GM19397 (cell line): ENCODE data around the gene SYNDIG1.

Experiments
- ATAC-seq: cut with Tn5 transposase; IDR thresholded peaks from one replicate; pipeline ENCODE4 v1.9.1; 2021; ENCODE audit warnings: mild to moderate bottlenecking, moderate library complexity; ENCODE audit not compliant: unreplicated experiment

The SYNDIG1 gene

DNA sequence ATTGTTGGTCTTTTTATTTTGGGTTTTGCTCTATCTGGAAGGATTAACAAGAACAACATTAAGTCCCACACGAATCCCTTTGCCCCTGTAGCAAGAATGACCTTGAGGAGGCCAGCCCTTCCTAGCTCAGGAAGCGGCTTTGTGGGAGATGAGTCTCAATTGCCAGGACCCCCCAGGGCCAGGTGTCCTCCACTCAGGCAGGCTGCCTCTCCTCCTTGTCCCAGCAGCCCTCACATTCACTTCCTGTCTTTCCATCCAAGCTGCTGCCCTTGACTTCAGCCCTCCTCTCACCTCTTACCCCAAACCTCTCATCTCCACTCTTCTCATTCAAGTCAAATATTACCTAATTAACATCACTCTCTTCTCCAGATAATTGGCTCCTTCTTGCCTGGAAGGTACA, 22.6 kb upstream of the SYNDIG1 start:
- ATAC-seq, result no peak

DNA sequence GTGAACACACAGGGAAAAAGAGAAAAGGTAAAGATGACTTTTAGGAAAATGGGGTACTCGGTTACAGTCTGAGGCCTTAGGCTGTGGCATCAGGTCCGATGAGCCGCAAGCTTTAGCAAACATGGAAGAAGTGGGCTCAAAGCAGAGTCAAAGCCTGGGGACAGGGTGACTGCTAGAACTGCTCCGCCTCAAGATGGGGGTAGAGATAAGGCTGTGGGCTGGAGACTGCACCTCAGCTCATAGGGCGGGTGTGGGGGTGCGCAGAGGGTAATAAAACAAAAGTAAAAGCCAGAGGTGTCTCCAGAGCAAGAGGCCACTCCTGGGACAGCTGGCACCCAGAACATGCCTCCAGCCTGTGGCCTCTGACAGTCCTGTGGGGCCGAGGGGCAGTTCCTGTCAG, 21.3 kb upstream of the SYNDIG1 start:
- ATAC-seq, result no peak

DNA sequence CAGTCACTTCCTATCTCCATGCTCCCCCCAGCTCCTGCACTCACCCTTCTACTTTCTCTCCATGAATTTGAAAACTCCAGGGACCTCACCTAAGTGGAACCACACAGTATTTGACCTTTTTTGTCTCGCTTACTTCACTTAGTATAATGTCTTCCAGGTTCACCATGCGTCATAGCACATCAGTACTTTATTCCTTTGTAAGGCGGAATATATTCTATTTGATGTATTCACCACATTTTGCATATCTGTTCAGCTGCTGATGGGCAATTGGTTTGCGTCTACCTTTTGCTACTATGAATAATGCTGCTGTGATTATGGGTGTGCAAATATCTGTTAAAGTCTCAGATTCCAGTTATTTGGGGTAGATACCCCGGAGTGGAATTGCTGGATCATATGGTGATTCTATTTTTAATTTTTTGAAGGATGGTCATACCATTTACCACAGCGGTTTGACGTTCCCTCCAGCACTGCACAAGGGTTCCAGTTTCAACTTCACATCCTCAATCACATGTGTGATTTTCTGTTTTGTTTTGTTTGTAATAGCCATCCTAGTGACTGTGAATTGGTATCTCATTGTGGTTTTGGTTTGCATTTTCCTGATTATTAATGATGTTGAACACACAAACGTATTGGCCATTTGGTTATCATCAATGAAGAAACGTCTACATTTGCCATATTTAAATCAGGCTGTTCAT, 20.3 kb upstream of the SYNDIG1 start:
- no peak for ATAC-seq

DNA sequence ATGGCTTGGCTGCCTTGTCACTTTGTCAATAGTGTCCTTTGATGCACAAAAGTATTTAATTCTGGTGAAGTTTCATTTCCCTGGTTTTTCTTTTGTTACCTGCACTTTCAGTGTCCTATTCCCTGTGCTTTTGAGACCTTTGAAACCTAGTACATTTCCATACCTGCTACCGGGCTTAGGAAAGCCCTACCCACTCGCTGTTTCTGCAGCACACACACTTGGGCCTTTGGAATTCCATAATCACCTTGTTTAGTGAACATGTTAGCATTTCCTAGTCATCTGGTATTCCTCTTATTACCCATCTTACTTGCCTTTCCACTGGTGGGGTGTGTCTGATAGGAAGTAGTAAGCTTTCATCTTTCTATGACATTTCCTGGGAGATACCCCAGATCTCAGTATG, 19.3 kb upstream of the SYNDIG1 start:
- ATAC-seq, result no peak

DNA sequence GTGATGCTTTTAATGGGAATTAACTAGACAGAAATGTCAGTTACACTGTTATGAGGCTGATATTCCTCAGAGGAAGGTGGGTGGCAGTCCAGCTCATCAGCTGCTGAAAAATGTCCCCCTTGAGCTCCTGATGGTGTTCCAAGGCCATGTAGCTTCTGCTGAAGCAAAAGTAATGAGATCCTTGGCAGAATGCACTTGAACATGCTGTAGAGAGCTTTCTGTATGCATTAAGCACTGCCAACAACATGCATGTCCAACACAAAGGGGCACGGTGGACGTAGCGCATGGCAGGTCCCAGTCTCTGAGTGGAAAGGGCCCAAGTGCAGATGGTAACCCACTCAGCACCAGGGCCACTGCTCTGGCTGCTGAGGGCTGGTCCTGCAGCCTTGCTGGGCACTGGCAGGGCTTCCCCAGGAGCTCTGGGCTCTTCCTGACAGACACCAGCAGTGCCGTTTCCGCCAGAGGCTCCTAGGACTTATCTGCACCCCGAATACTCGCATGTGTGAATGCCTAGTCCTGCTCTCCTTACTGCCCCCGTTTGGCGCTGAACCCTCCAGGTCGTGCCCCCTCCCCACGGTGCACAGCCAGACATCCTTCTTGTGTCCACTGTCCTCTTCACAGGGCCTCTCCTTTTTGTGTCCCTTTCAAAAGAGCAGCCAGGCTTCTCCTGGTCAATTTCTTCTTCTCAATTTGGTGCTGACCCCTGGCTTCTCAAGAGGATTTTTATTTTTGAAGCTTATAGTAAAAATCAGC, 18.6 kb upstream of the SYNDIG1 start:
- no peak for ATAC-seq

DNA sequence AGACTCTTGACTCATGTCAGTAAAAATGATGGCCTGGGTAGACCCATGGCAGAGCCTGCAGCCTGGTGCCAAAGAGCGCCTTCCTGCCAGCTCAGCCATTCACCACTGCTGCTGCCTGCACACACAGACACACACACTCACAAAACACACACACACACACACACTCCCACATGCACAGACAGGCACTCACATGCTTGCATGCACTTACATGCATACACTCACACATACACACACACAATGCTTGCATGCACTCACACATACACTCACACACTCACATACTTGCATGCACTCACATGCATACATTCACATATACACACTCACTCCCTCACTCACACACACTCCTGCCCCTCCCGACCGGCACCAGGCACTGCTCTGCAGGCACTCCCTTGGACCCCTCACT, 18.0 kb upstream of the SYNDIG1 start:
- no peak for ATAC-seq

DNA sequence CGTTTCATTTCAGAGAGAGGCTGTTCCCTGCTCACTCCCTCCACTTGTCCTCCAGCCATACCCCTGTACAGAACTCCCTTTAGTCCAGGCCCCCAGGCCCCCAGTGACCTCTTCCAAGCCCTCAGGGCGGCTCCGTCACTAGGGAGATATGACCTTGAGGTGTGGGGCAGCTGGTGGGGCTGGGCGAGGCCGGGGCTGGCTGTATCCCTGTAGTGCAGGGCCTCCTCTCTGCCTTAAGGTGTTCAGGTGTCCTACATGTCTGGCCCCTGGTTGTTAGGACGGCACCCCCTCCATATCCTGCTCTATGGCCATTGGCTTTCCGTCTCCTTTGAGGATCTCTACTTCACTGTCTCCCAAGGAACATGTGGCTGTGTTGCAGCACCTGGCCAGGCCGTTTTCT, 17.4 kb upstream of the SYNDIG1 start:
- ATAC-seq, result no peak

DNA sequence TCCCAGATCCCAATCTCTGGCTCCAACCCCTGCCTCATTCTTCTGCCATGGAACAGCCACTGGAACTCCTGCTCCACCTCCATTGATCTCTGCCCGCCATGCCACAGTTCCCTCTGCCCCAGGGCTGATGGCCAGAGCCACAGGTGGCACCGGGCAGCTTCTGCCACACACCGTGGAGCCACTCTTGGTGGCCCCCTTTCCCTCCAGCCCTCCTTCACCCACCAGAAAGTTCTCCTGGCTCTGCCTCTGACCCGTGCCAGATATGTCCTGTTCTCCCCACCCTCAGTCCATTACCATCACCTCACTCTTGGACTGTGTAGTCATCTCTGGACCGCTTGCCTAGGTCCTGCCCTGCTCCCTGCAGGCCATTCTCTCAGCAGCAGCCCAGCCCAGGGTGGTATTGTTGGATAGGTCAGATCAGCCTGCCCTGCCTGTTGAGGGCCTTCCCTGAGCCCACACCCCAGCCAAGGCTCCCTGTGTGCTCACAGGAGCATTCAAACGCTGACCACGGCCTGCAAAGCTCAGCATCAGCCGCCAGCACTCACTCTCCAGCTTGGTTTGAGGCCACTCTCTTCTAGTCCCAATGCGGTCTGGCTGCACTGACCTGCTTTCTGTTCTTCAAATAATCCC, 16.8 kb upstream of the SYNDIG1 start:
- no peak for ATAC-seq

DNA sequence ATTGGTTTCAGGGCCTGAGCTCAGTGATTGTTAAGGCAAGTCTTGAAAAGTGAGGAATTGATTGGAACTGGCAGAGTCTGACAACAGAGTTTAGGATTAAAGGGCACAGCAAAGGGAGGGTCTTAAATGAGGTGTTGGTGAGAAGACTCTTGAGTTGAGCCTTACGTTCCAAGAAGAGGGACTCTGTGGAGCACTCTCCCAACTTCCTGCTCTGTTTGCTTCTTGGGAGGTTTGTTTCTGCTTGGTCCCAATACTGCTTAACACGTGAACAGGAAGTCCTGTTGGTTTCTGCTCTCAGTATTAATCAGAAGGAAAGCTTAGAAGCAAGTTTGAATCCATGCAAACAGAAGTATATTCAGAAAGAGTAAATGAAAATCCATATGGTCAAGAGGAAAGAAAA, 15.6 kb upstream of the SYNDIG1 start:
- ATAC-seq, result no peak

DNA sequence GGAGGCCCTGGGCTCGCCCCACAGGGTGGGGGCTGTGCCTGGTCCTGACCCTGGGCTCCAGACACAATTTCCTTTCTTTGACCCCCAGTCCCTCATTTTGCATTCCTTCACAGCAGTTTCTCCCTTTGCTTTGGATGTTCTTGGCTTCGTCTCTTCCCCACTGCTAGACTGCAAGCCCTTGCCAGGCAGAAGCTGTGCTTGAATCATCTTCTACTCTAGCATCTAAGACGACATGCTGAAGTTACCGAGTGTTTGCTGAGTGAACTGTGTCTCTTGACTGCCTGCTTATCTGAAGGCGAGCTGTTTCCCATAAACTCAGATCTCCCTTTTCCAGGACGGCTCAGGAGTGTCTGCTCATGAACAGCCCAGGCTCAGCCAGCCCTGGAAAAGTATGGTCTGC, 14.3 kb upstream of the SYNDIG1 start:
- ATAC-seq, result no peak

DNA sequence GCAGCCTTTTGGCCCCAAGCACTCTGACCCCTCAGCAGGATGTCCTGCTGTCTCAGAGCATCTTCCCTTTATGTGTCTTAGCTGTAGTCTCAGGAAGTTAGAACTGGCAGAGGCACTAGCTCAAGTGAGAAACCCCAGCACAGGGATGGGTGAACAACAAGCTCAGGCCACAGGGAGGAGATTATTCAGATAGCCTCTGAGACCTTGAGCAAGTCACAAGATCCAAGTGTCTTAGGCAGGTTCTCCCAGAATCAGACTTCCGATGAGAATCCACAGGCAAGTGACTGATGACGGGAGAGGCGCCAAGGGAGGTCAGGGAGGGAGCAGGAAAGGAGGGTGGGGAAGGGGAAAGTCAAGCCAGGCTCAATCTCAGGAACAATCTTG, 13.0 kb upstream of the SYNDIG1 start:
- no peak for ATAC-seq

DNA sequence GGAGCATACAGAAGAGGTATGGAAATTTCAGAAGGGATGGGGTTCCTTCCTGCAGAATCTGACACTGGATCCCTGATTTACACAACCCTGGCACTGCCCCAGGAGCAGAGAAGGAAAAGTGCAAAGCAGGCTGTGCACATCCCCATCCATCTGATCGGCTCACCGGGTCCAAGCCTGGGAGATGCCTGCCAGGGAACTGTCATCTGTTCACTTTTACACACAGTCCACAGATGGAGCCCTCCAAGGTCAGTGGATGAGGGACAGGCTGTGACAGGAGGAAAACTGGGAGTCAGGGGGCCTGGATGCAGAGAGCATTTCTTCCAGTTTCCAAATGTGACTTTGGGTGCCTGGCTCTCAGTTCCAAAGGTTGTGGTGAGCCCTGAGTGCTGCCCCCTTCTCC, 11.0 kb upstream of the SYNDIG1 start:
- no peak for ATAC-seq

DNA sequence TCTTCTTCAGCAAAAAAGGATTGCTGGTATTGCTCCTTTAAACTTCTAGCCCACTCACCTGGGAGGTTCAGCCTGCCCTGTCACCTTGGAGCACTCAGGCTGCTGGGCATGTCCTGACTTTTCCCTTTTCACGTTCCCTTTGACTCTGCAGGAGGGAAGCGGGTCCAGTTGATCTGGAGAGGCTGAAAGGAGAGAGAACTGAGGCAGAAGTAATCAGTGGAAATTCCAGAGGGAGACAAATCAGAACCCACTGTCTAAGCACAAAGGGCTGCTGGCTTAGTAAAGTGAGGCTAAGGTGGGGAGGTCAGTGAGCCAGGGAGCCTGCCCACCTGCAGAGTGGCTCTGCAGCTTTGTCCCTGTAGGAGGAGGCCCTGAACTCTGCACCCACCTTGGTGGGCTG, 9.7 kb upstream of the SYNDIG1 start:
- ATAC-seq, result no peak

DNA sequence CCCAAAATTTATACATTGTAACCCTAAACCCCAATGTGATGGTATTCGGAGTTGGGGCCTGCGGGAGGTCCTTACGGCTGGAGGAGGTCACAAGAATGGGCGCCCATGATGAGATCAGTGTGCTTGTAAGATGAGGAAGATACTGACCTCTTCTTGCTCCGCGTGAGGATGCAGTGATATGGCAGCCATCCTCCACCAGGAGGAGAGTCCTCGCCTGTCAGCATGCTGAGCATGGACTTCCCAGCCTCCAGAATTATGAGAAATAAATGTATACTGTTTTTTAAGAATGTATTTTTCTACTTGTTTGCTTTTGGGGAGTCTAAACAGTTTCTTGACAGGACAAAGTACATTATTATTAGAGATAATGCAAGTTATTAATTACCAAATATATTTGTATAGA, 8.7 kb upstream of the SYNDIG1 start:
- no peak for ATAC-seq

DNA sequence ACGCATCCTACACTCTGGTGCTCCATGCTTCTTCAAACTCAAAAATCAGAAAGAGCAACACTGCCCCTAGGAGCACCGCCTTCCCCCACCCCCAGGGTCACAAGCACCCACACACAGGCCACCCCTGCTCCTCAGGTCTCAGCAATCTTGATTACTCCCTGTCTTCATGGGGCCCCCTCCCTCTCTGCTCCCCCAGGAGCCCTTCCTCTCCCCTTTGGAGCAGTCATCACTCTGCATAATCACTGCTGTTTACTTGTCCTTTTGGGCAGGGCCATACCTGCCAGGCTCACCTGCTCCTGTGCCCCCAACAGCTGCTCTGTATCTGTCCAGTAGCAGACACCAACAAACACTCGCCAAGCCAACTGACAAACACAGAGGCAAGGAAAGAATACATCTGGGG, 7.6 kb upstream of the SYNDIG1 start:
- no peak for ATAC-seq

DNA sequence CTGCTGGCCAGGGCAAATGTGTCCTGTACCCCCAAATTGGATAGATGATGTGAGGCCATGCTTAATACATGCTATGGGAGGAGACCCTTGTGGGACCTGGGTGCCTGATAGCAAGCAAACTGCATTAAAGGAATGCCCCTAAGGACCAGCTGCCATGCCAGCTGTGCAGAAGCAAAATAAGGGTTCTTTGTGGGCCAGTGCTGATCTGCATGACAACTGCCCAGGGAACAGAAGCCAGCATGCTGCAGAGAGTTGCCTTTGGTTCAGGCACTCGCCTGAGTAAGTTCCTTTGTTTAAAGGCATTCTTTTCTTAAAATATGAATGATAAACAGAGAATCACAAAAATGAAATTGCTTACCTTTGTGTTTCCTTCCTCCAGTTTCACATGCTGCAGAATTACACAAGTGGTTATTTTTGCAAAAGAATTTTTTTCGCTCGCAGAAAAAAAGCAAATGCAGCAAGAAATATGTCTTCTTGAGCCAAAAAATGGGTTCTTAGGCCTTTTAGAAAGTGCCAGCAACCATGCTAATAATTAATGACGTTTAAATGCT, 6.9 kb upstream of the SYNDIG1 start:
- no peak for ATAC-seq

DNA sequence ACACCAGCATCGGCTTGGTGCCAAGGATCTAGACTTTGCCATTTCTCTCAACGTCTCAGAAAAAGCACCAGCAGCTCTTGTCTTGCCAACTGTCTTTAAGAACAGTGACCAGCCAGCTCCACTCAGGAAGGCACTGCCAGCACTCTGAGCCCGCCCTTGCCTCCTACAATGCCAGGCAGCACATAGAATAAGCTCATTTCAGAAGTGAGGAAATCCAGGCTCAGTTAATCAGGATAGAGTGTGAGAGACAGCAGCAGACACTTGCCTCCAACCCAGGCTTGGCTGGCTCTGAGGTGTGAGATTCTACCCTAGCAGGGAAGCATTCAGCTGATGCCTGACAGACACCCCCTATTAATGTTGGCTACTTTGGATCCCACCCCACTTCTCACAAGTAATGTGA, 4.3 kb upstream of the SYNDIG1 start:
- ATAC-seq, result no peak

DNA sequence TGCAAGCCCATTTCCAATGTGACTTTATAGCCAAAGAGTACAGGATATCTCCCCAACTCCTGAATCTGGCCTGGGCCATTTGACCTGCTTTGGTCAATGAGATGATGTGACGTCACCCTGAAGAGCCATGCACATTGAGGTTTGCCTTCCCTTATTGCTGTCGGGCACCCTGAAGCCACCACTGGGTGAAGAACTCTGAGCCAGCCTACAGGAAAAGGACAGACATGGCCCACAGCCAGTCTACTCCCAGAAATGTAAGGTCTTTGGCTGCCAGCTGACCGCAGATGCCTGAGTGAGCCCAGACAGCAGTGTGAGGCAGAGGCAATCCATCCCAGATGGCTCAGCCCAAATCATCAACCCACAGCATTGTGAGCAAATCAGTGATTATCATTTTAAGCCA, 3.7 kb upstream of the SYNDIG1 start:
- ATAC-seq, result no peak

DNA sequence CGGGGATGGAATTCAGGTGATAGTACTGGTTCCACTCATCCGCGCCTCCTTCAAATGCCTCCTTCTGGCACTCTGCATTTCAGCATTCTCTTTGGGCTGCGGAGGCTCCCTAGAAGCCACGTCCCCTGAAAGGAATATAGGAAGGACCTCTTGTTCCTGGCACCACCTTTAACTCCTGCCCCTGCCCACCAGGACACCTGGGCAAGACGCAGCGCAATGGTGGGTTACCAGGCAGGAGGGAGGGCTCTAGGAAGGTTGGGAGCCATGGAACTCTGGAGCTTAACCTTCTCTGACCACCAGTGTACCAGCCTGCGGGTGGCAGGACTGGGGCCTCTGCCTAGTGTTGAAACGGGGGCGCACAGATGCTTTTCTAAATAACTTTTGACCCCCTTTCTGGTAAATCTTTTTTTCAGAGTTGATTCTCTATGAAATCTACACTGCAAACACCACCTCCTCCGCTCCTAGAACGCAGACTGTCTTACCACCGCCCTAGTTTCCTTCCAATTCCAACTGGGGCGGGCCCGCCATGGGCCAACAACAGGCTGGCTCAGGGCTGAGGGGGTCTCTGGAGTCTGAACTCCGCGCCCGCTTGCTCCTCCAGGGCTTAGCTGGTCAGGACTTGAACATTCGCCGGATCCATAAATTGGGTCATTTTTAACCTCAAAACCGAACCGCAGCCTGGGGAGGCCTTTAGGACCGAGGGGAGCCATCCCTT, 871 bp upstream of the SYNDIG1 start:
- ATAC-seq, result no peak

DNA sequence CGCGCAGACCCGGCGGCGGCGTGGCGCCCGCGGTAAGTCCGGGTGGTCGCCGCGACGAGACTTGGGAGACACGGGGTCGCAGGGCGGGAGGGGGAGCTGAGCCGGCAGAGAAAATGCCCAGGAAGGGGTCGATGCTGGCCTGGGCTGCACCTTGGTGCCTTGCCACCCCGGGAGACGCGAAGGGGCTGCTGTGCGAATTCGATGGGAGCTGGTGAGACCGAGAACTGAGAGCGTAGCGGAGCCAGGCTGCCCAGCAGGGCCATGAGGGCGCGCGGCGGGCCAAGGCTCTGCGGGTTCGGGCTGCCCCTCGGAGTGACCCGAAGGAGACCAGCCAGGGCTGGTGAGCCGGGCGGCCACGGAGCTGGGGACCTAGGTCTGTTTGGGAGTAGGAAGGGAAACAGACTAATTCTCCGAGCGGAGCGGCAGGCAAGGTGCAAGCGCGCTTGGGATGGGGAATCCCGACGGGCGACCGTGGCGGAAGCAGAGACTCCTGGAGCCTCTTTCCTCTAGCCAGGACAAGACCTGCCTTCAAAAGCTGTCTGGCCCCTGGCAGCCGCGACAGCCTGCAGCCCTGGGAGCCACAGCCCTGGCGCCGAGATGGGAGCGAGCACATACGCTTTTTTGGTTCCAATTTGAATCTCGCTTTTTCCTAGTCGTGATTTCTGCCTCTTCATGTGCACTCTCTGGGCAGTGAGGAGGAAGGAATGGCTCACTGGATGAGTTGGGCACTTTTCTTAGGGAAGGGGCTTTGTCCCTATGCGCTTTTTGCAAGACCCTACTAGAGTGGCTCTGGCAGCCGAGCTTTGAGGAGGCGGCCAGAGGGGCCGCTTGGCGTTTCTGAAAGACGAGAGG, 691 bp downstream of the SYNDIG1 start:
- ATAC-seq, result no peak
